NCI-H526 treated with DMSO at 0.1 percent for 48 hours (cell line): ENCODE data around the gene CLPSL2.
A peak's percentile ranks its signal among the peaks of the same experiment; 100 is the strongest.

Source experiments
- DNase-seq: peaks from one replicate; lab custom pipeline; 2025; lab: John Stamatoyannopoulos, UW

CLPSL2 gene

DNA sequence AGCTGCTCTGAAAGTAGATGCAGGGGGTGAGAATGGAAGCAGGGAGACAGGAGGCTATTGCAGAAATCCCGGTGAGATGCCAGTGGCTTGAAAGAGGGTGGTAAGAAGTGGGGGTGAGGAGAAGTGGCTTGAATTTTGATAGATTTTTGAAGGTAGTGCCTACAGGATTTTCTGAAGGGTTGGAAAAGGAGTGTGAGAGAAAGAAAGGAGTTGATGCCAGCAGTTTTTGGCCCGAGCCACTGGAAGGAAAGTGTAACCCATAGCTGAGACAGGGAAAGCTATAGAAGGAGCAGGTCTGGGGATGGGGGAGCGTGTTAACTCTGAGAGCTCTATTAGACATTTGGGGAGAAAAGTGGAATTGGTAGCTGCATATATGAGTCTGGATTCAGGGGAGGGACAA is 29.9 kb upstream of the CLPSL2 start:
- no peak for DNase-seq

DNA sequence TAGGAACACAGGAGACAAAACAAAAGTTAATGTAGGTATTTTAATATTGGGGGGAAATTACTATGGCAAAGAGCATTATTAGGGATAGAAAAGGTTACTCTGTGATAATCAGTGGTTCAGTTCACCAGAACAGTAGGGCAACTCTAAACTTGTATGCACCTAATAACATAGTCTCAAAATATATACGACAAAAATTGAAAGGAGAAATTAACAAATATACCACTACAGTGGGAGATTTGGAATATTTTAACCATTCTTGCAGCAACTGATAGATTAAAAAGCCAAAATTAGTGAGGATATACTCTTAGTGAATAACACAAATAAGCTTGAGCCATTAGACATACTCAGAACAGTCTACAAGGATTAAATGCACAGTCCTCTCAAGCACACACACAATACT is 28.5 kb upstream of the CLPSL2 start:
- no peak for DNase-seq

DNA sequence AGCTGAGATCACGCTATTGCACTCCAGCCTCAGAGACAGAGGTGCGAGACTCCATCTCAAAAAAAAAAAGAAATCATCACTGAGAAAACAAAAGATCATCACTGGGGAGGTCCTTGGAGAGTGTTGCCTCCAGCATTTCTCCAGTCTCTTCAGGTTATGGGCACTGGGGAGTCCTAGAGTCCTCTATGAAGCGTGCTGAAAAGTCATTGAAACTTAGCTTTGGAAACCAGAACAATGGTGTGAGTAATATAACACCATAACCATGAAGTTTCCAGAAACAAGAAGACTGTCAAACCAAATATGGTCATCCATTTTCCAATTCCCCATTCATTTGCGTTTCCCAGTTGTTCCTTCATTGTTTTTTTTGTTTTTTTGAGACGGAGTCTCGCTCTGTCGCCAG is 25.8 kb upstream of the CLPSL2 start:
- DNase-seq, result no peak

DNA sequence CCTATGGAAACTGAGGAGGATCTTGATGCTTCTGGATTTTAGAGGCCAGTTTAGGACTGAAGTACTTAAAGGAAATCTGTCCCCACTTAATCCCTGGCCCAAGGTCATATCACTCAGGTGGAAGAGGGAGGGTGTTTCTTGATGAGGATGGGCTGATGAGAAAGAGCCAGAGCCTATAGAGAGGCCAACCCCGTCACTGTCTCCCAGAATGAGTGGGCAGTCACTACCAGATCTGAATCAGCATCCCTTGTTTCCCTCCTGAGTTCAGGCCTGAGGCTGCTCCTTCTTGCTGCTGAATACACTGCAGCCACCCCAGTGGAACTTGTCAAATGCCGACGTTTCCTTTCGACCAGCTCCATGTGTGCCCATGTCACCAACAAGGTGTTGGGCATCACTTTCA is 24.8 kb upstream of the CLPSL2 start:
- DNase-seq, result no peak

DNA sequence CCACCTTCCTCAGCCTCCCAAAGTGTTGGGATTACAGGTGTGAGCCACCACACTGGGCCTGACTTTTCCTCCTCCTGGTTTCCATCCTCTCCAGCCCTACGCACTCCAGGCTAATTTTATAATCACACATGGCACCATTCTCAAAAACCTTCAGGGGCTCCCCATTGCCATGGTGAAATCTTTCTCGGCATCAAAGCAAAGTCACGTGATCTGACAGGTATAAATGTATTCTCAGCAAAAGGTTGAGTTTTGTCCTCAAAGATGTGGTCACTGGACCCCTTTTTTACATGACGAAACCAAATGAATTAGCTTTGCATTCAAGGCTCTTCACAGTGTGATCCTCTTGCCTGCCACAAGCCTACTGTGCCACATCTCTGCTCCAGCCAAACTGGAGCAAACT is 24.1 kb upstream of the CLPSL2 start:
- no peak for DNase-seq

DNA sequence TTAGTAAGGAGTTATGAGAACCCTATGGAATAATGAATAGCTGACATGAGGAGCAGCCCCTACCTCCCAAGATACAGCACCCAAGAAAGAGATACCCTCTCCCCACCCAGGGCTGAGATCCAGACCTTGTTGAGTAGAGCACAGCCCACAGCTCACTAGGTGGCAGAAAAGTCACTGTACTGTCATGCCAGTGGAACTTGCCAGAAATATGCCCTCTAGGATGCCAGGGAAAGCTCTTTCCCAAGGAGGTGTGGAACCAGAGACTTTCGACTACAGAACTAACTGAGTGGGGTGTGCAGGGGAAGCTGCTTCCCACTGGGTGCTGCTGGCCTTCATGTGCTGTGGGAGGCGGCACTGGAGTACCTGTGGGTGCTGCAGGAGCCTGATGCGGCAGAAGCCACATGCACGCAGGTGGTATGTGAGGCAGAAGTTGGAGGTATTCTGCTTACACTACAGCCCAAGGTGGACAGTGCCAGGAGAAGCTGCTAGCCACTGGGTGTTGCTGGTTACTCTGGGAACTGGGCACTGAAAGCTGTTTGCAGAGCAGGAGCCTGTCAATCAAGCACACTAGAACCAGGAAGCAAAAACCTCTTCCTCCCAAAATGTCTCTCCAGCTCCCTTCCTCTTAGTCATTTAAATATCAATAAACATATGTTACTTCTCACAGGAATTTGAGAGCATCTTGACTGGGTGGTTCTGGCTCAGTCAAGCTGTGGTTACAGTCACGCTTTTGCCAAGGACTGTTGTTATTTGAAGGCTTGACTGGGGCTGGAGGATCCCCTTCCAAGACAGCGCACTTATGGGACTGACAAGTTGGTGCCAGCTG is 21.7 kb upstream of the CLPSL2 start:
- DNase-seq, result no peak

DNA sequence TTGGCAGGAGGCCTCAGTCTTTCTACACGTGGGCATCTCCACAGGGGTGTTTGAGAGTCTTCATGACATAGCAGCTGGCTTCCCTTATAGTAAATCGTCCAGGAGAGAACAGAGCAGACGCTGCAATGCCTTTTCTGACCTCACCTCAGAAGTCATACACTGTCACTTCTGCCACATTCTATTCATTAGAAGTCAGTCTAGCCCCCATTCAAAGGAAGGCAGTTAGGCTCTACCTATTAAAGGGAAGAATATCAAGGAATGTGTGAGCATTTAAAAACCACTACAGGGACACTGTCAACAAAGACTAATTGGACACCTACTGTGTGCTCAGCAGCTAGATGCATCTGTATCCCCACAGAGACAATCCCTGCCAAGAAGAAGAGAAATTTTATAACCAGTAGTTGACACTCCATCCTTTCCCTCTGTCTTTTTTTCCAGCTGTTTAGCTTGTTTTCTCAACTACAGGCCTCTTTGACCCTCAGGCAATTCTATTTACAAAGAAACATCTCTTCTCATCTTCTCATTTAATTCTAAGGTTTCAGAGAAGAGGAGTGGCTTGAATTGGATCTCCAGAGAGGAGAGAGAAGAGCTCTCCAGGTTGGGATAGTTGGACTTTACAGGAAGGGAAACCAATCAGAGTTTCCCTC is 21.0 kb upstream of the CLPSL2 start:
- no peak for DNase-seq

DNA sequence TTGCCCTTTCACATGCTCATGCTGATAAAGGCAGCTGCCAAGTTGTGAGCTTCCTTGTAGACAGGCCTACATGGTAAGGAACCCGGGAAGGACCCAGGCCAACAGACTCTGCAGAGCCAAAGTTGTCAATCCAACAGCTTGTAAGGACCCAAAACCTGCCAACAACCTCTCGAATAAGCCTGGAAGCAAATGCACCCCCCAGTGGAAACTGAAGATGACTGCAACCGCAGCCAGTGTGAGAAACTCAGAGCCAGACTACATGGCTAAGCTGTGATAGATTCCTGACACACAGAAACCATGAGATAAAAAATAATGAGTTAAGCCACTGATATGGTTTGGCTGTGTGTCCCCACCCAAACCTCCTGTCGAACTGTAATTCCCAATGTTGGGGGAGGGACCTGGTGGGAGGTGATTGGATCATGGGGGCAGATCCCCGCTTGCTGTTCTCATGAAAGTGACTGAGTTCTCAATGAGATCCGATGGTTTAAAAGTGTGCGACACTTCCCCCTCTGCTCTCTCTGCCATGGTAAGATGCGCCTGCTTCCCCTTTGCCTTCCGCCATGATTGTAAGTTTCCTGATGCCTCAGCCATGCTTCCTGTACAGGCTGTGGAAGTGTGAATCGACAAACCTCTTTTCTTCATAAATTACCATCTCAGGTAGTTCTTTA is 18.8 kb upstream of the CLPSL2 start:
- DNase-seq, result peak; percentile 15

DNA sequence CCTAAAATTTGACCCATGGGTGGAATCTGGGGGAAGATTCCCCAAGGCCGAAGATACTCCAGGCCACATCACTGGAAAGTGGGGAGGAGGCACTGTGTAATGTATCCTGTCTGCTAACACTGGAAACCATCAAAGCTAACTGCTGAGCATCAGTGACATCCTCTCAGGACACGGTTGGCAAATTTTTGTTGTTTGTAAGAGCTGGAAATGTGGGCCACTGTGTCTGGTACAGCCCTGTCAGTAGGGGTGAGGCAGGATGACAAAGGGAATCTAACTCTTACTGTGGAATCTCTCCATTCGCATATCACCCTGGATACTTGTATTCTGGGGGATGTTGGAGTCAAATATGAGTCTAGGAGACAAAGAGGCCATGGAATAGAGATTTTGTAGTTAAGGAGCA is 17.0 kb upstream of the CLPSL2 start:
- no peak for DNase-seq

DNA sequence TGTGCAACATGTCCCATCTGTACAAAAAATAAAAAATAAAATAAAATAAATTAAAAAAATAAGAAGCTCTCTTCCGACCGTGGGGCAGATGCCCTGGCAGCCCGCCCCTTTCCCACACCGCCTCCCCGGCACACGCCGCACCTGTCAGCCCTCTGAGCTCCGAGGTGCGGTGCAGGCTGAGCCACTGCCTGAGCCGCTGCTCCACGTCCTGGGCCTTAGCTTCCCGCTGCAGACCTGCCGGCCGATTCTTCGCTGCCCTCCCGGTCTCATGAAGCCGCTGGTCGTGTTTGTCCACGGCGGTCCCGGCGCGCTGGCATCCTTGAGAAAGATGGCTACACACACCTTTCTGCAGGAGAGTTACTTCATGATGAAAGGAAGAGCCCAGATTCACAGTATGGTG is 10.7 kb upstream of the CLPSL2 start:
- no peak for DNase-seq

DNA sequence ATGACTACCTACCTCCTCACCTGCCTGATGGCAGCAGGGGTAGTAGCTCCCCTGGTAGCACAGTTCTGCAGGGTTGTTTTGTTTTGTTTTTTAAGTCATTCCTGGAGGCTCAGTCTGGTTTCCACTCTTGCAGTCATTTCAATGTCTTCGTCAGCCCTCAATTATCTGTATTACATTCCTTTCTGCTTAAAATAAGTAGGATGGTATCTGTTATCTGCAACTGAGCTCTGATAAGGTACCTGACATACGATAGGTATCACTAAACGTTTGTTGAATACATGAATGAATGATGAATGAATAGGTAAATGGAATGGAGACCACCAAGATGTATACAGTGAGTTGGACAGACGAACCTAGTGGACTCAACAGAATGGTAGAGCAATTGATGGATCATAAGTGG is 7.2 kb upstream of the CLPSL2 start:
- DNase-seq, result no peak

DNA sequence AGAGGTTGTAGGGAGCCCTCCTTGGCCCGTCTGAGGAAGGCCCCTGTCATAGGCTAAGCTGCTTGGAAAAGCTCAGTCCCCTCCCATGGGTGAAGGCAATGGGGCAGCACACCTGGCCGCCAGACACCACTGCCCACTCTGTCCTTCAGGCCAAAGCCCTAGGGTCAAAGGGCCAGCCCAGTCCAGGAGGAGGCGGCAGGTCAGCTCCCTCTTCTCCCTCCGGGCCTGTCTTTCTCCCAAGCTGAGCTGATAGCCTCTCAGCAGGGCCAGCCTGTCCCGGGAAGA is 5.1 kb upstream of the CLPSL2 start:
- DNase-seq, result no peak

DNA sequence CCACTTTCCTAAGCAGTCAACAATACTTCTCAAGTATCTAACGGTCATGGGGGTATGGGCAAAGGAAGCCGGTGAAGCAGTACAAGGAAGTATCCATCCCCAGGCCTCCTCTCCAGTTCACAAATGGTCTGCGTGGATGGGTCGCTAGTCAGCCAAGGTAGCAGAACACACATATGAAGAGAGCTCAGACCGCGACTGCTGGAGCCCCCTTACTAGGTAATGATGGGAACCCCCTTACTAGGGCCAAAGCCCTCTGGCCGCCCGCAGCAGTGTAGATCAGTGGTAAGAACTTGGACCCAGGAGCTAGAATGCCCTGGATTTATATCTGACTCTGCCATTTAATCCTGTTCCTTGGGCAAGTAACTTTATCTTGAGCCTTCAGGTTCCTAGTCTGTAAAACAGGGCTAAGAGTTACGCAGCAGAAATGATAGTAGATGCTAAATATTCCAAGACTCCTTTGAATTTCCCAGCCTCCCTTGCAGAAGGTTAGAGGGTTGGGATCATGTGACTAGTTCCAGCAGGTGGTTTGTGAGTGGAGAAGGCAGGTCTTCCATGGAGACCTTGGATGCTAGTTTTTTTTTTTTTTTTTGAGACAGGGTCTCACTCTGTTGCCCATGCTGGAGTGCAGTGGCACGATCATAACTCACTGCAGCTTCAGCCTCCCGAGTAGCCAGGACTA is 2.1 kb upstream of the CLPSL2 start:
- DNase-seq, result no peak

DNA sequence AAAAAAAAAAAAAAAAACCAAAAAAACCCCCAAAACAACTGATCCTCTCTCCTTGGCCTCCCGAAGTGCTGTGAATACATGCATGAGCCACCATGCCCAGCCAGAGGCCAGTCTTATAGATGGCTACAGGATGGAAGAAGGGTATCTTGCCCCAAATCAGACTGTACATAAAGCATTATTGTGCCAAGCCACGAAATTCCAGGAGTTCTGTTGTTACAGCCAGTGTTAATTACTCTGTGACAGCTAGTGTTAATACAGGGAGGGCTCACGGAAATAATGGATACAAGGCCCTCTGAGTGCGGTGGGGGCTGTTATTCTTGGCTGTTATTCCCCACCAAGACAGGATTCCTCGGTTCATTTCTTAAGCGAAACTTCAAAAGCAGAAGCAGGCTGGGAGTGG is 1.4 kb upstream of the CLPSL2 start:
- no peak for DNase-seq

DNA sequence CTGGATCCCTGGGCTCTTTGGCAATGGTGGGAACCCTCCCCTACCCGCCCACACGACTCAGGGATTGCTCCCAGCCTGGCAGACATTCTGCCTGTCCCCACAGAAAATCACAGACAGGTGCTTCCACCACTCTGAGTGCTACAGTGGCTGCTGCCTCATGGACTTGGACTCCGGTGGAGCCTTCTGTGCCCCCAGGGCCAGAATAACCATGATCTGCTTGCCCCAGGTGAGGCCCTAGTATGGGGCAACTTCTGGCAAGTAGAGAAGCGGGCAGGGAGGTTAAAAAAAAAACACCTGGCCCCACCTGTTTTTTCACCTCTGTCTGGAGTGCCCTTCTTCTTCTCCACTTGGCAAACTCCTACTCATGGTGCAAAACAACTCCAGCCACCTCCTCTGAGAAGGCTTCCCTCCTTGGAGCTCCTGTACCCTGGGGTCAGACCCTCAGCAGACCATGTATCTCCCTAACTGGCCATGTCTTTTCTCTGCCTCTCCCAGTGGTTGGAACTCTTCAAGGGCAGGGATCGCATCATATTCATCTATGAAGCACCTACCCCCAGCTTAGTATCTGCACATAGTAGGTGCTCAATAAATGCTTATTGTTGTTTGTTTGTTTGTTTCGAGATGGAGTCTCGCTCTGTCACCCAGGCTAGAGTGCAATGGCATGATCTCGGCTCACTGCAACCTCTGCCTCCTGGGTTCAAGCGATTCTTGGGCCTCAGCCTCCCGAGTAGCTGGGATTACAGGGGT is 1.1 kb downstream of the CLPSL2 start:
- DNase-seq, result no peak

DNA sequence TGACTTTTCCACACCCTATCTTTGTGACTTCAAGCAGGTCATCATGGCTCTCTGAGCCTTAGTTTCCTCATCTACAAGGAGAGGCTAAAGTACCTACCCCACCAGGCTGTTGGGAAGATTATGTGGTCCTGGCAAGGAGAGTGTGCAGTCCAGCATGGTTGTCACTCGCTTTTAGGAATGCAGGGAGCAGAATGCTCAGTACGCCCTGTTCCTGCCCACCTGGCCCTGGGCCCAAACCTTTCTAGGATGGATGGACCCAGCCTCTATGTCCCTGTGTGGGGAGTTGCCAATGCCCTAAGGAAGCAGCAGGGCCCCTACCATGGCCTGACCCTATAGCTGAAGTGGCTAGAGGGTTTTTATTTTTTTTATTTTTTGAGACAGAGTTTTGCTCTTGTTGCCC is 2.0 kb downstream of the CLPSL2 start:
- no peak for DNase-seq

DNA sequence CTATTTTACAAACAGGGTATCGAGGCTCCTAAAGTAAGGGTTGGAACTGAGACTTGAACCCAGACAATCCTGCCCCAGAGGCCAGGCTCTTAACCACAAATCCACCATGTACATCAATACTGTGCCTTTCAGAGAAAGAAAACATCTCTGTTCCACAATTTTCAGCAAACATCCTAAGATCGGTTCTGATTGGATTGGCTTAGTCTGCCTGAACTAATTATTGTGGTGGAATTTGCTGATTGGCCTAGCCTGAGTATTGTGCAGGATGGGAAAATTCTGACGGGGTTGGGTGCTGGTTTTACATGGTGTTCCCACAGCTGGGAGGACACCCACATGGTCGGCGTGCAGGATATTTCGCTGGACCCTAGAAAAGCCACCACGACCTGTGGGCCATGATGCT is 4.3 kb downstream of the CLPSL2 start, which contains the start of gene CLPSL1:
TSS of gene CLPSL1 (plus strand) at position 301 of the 400 bp plus-strand sequence. CDS start at position 393, 92 bp downstream.
- no peak for DNase-seq

DNA sequence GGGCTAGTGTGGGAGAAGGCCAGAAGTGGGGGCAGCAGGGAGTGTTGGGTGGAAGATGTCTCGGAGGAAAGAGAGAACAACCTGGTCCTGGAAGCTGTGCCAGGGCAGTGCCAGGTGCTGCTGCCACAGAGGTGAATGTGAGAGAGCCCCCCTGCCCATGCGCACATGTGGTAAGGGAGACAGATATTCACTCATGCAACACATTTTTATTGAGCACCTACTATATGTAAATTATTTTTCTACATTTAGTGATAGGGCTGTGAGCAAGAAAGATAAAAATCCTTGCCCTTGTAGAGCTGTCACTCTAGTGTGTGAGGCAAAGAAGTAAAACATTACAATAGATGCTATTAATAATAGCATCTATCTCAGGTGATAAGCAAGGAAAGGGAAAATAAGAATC is 4.9 kb downstream of the CLPSL2 start:
- no peak for DNase-seq

DNA sequence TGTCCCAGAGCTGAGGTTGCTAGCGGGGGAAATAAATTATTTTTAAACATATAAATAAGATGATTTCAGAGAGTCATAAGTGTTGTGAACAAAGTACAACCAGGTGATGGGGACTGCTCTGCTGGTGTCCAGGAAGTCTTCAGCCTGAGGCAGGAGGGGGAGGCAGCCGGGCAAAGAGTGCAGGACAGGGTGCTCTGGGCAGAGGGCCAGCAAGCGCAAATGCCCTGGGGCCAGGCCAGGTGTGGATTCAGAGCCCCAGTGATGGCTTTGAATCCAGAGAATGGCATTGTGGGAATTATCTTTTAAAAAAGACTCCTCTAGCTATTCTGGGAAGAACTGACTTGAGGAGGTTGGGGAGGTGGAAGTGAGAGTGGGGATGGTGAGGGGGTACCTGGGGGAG is 6.0 kb downstream of the CLPSL2 start:
- DNase-seq, result no peak

DNA sequence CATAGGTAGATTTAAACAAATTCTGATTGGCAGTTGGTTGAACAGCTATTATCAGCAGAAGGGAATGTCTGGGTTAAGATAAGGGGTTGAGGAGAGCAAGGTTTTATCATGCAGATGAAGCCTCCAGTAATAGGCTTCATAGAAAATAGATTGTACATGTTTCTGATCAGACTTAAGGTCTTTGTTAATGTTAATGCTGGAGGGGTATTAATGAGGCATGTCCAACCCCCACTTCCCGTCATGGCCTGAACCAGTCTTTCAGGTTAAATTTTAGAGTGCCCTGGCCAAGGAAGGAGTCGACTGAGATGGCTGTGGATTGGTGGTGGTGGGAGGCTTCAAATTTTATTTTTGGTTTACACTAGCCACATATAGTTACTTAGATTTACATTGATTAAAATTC is 7.8 kb downstream of the CLPSL2 start:
- DNase-seq, result no peak

DNA sequence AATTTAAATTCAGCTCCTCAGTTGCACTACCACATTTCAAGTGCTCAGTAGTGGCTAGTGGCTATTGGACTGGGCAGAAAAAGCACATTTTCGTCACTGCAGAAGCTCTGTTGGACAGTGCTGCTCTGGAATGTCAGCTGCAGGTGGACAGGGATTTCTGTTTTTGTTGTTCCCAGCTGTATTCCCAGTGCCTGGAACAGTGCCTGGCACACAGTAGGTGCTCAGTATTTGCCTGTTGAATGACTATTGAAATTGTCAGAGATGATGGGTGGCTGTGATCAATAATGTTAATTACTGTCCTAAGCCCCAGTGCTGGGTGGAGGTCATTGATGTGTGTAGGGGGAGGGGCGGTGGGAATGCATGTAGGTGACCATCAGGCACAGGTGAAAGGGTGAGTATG is 9.9 kb downstream of the CLPSL2 start:
- no peak for DNase-seq

DNA sequence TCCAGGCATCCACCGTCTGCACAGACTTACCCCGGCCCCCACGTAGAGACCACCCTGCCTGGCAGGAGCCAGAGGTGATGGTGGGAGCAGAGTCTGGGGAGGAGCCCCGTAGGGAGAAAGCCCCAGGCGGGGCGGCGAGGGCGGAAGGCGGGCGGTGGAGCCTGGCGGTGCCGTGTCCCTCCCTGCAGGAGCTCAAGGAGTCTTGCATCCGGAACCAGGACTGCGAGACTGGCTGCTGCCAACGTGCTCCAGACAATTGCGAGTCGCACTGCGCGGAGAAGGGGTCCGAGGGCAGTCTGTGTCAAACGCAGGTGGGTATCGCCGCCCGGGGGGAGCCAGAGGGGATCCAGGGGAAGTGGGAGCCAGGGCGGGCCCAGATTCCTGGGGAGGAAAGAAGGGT is 10.4 kb downstream of the CLPSL2 start:
- no peak for DNase-seq
